K562 (cell line): Measurements from ENCODE around the gene MEF2C. TPM values are rescaled to one million over a fixed set of nuclear protein-coding genes. Genes with fewer than 3 reads are reported as not detected.

Experiments
- ATAC-seq: fragments of 200-7000 bp; cut with Tn5 transposase; 3 replicates; pipeline ENCODE4 v1.9.1; 2020; ENCODE audit warnings: moderate library complexity
- BruUV-seq: library from RNA; stranded (reverse); fragments of 400-500 nt; replicated peaks from 2 replicates; lab custom pipeline; 2021; lab: Mats Ljungman, UMichigan
- CTCF ChIA-PET: fragments of 300-600 bp; formaldehyde crosslinking; extraction: SDS; loops from one replicate; lab custom pipeline; 2021; ENCODE audit warnings: low intra/inter-chr PET ratio; lab: Yijun Ruan, JAX
- POLR2A ChIA-PET: fragments of 300-600, 350-650 bp; sonication (Branson Sonifier 250); formaldehyde crosslinking; extraction: SDS; loops from one replicate; lab custom pipeline; 2021; ENCODE audit warnings: antibody characterized with exemption, inconsistent platforms; lab: Yijun Ruan, JAX
- DNase-seq, 4 experiments: peaks; one replicate each; pipeline versions ENCODE4 v3.0.0 to v3.0.0-alpha.2; 2011 to 2018; ENCODE audit warnings: low spot score in 3 of 4, mixed read lengths in 3 of 4; ENCODE audit errors: extremely low read depth in 1 of 4
- FAIRE-seq: peaks from 2 replicates; lab custom pipeline; 2011; peaks lifted over from hg19 to GRCh38; lab: Jason Lieb, UNC
- H2AFZ ChIP-seq: 2 replicates; pipeline ENCODE4 v1.6.0; 2011; ENCODE audit warnings: low read depth, low read length, control low read depth, inconsistent platforms
- H3K27ac ChIP-seq: fragments of 200-600 bp; 3 replicates; pipeline ENCODE4 v1.8.0; 2011; ENCODE audit warnings: low read depth, mild to moderate bottlenecking, control low read depth, inconsistent platforms, low read length, moderate library complexity, mixed read lengths; ENCODE audit errors: extremely low read depth
- H3K27me3 ChIP-seq, 2 experiments: fragments of 300-600 bp in 1 of 2; 2 replicates in 1 of 2; 3 replicates in 1 of 2; pipeline versions ENCODE4 v1.6.0 to v1.8.0; 2011; ENCODE audit warnings: inconsistent platforms in 2 of 2, low read length in 2 of 2, mild to moderate bottlenecking in 1 of 2, mixed read lengths in 1 of 2, moderate library complexity in 1 of 2; ENCODE audit not compliant: control insufficient read depth in 2 of 2, insufficient read depth in 2 of 2
- H3K36me3 ChIP-seq: fragments of 300-600 bp; 3 replicates; pipeline ENCODE4 v1.8.0; 2011; ENCODE audit warnings: mild to moderate bottlenecking, low read length, inconsistent platforms; ENCODE audit not compliant: control insufficient read depth, insufficient read depth
- H3K4me1 ChIP-seq, 2 experiments: fragments of 200-600 bp in 1 of 2; replicated peaks in 1 of 2; 2 replicates in 1 of 2; 3 replicates in 1 of 2; pipeline versions ENCODE4 v1.5.1 to v1.8.0; 2011; ENCODE audit warnings: inconsistent platforms in 2 of 2, low read length in 2 of 2, mild to moderate bottlenecking in 1 of 2, mixed read lengths in 1 of 2, moderate library complexity in 1 of 2; ENCODE audit not compliant: control insufficient read depth in 2 of 2, insufficient read depth in 2 of 2
- H3K4me2 ChIP-seq: 2 replicates; pipeline ENCODE4 v1.6.1; 2011; ENCODE audit warnings: low read length, control low read depth, inconsistent platforms, mixed read lengths; ENCODE audit not compliant: insufficient read depth
- H3K4me3 ChIP-seq: fragments of 200-600 bp; sonication (generic), shearing (Covaris generic); 2 replicates; pipeline ENCODE4 v1.5.1; 2016; ENCODE audit warnings: control low read depth, inconsistent platforms
- H3K79me2 ChIP-seq: fragments of 200-600 bp; 3 replicates; pipeline ENCODE4 v1.8.0; 2011; ENCODE audit warnings: low read length, inconsistent platforms; ENCODE audit not compliant: control insufficient read depth, insufficient read depth
- H3K9ac ChIP-seq, 2 experiments: 2 replicates each; pipeline versions ENCODE4 v1.6.0 to v1.6.1; 2011; ENCODE audit warnings: low read depth in 2 of 2, low read length in 2 of 2, control low read depth in 1 of 2, inconsistent platforms in 1 of 2, mild to moderate bottlenecking in 1 of 2, mixed read lengths in 1 of 2; ENCODE audit not compliant: insufficient read depth in 1 of 2
- H3K9me1 ChIP-seq: one replicate; pipeline ENCODE4 v1.6.0; 2011; ENCODE audit warnings: inconsistent platforms, mild to moderate bottlenecking, low read length, moderate library complexity; ENCODE audit not compliant: control insufficient read depth, insufficient read depth
- H3K9me3 ChIP-seq: replicated peaks from 2 replicates; pipeline ENCODE4 v1.5.1; 2011; ENCODE audit warnings: low read depth, low read length, inconsistent platforms; ENCODE audit not compliant: control insufficient read depth, insufficient read depth
- H4K20me1 ChIP-seq: replicated peaks from 2 replicates; pipeline ENCODE4 v1.6.1; 2011; ENCODE audit warnings: low read length, inconsistent platforms, mixed read lengths; ENCODE audit not compliant: control insufficient read depth, insufficient read depth
- CTCF ChIP-seq, 3 experiments: IDR thresholded peaks in 2 of 3; conservative IDR thresholded peaks in 1 of 3; 2 replicates each; pipeline ENCODE4 v1.5.1; 2011 to 2012; ENCODE audit warnings: low read length in 3 of 3, mild to moderate bottlenecking in 3 of 3, control low read depth in 2 of 3, improper control_type of control experiment in 1 of 3, inconsistent platforms in 1 of 3, low read depth in 1 of 3, mixed read lengths in 1 of 3, moderate library complexity in 1 of 3; ENCODE audit not compliant: insufficient read depth in 2 of 3
- EP300 ChIP-seq: IDR thresholded peaks from 2 replicates; pipeline ENCODE4 v1.6.1; 2012; ENCODE audit warnings: low read length, improper control_type of control experiment
- FOXJ2 ChIP-seq: fragments of 200-800 bp; sonication (Bioruptor generic); IDR thresholded peaks from 2 replicates; pipeline ENCODE4 v1.6.1; 2016; ENCODE audit warnings: missing genetic modification characterization, missing compliant biosample characterization
- HINFP ChIP-seq: fragments of 450-650 bp; conservative IDR thresholded peaks from 2 replicates; pipeline ENCODE4 v1.6.1; 2016; ENCODE audit warnings: missing genetic modification characterization, low read depth, mild to moderate bottlenecking, control low read depth, missing compliant biosample characterization
- SMARCA5 ChIP-seq: fragments of 450-650 bp; IDR thresholded peaks from 2 replicates; pipeline ENCODE4 v1.6.1; 2016
- TFAP4 ChIP-seq: sonication (generic); formaldehyde crosslinking; IDR thresholded peaks from 2 replicates; pipeline ENCODE4 v1.8.0; 2022; ENCODE audit warnings: missing genetic modification reagents, mild to moderate bottlenecking, moderate library complexity, borderline replicate concordance
- ZBTB2 ChIP-seq: fragments of 450-650 bp; IDR thresholded peaks from 2 replicates; pipeline ENCODE4 v1.6.1; 2016; ENCODE audit warnings: antibody characterized with exemption
- WGBS: fragments of 100-300 bp; shearing (Covaris generic); methylation state at CpG from one replicate; pipeline ENCODE4 v1.1.6; 2016; ENCODE audit warnings: low coverage, mixed read lengths; ENCODE audit not compliant: insufficient coverage; ENCODE audit errors: missing lambda C conversion rate; 5-methylcytosine and 5-hydroxymethylcytosine counted together
- in situ Hi-C: fragments of 300-500 bp; cut with MboI; formaldehyde crosslinking; loops from 4 replicates; pipeline ENCODE4 v1.15.0; 2018; ENCODE audit warnings: inconsistent platforms, mixed read lengths
- intact Hi-C: fragments of 100-400 bp; cut with micrococcal nuclease; formaldehyde crosslinking; loops from 2 replicates; pipeline ENCODE4 v1.14.2; 2022
- polyA plus RNA-seq, 8 experiments: library from polyadenylated mRNA; depleted of rRNA in 4 of 8; stranded (reverse) in 5 of 8; unstranded in 3 of 8; fragments of >200 nt; fragmentation: Nextera tagmentation in 2 of 8; fragmentation: Illumina TruSeq in 1 of 8; extraction: Ambion mirVana in 2 of 8; extraction: Trizol in 1 of 8; gene quantifications; 2 replicates each; pipeline versions ENCODE4 v1.2.1 to v1.2.3, GENCODE V29; 2011 to 2014; ENCODE audit warnings: inconsistent platforms in 1 of 8, missing spikeins in 1 of 8
- total RNA-seq, 7 experiments: library from RNA; depleted of rRNA in 6 of 7; stranded (reverse); fragments of >200 nt in 6 of 7; fragmentation: Illumina TruSeq in 2 of 7; extraction: Trizol in 2 of 7; gene quantifications; 2 replicates each; pipeline versions ENCODE4 v1.2.1 to v1.2.3, GENCODE V29; 2011 to 2021; ENCODE audit warnings: low replicate concordance in 1 of 7

MEF2C gene
- total and polyA plus RNA-seq, 9 of the 15 experiments (the other 6 are each of a cell fraction or from before 2014, with no cell fraction given), result 25.1 to 67.8 (median 58.3) TPM

GRCh38 chr5:88683506-88684135, 199.4 kb downstream of the MEF2C start:
- Histone ChIP-seq H3K9me3 (no peaks in the 10 kb centered on the region), H3K36me3 (no peaks in the 10 kb centered on the region), H3K4me2 (no peak overlapping the region), H3K9me1 (peaks cover 3% of the 10 kb centered on the region), H3K9ac (no peak overlapping the region), H3K27me3 (peaks cover 37 to 50% of the 10 kb centered on the region in 2 experiments; a peak in 3 of 5 replicates), H2AFZ (peak overlapping the region; percentile 19; the same call in 1 of the 2 replicates), H3K4me1 (peaks cover 0 to 22% of the 10 kb centered on the region in 2 experiments; a peak in 2 of 5 replicates), H3K79me2 (no peaks in the 10 kb centered on the region), H3K4me3 (no peak overlapping the region), H4K20me1 (no peaks in the 10 kb centered on the region; the same call in 1 of the 2 replicates), H3K27ac (no peak overlapping the region)
- in situ Hi-C loops, result no loop called here
- no TSS peak for BruUV-seq
- TF ChIP-seq SMARCA5 (no peak), ZBTB2 (no peak), FOXJ2 (tag) (no peak), TFAP4 (CRISPR knock-in tag) (peak; percentile 52; the same call in 1 of the 2 replicates), CTCF (IDR thresholded peaks at IDR 0.05 in 2 of 3, conservative IDR thresholded peaks at IDR 0.05 in 1 of 3; ENCODE audit: insufficient read depth in 2 of 3, low read depth in 1 of 3, low read length in 3 of 3) (peak in 1 of 3 experiments; percentile 13; a peak in 1 of 6 replicates), EP300 (no peak), HINFP (tag) (no peak)
- WGBS, result 29% methylated on average over 27 of the region's 31 CpGs
- ChIA-PET POLR2A (no interaction called here), CTCF (no interaction called here)
- peak; percentile 64 for ATAC-seq
- DNase-seq, result peak in 2 of 4 experiments; percentile 23 to 29
- intact Hi-C loops, result loop anchor here (5.0 kb wide), 1 partner anchor 541 kb away; no protein-coding TSS in a partner anchor
- peak; percentile 40 for FAIRE-seq
